SJCRH30 (cell line): ENCODE data around the gene PDCD1. TPM values are rescaled to one million over a fixed set of nuclear protein-coding genes. Genes with fewer than 3 reads are reported as not detected.
"Not testable (repeated sequence)": the region's sequence is repeated elsewhere in the genome, so short reads cannot be mapped to it uniquely, and the experiment has no call there.

ENCODE experiments used
- DNase-seq, 2 experiments: peaks; one replicate each; pipeline ENCODE4 v3.0.0-alpha.2; 2015 to 2020
- H3K27ac ChIP-seq: fragments of 250-450 bp; sonication (Bioruptor Pico); 2 replicates; pipeline ENCODE4 v1.5.1; 2020; ENCODE audit warnings: mild to moderate bottlenecking, moderate library complexity
- H3K27me3 ChIP-seq: fragments of 250-450 bp; sonication (Bioruptor Pico); 2 replicates; pipeline ENCODE4 v1.5.1; 2020; ENCODE audit warnings: mild to moderate bottlenecking, moderate library complexity
- H3K36me3 ChIP-seq: fragments of 250-450 bp; sonication (Bioruptor Pico); 2 replicates; pipeline ENCODE4 v1.5.1; 2020; ENCODE audit warnings: mild to moderate bottlenecking, moderate library complexity
- H3K4me1 ChIP-seq: fragments of 250-450 bp; sonication (Bioruptor Pico); 2 replicates; pipeline ENCODE4 v1.5.1; 2020; ENCODE audit warnings: mild to moderate bottlenecking, moderate library complexity
- H3K4me3 ChIP-seq: fragments of 250-450 bp; sonication (Bioruptor Pico); 2 replicates; pipeline ENCODE4 v1.5.1; 2020; ENCODE audit warnings: mild to moderate bottlenecking, moderate library complexity
- H3K9me3 ChIP-seq: fragments of 250-450 bp; sonication (Bioruptor Pico); replicated peaks from 2 replicates; pipeline ENCODE4 v1.5.1; 2020; ENCODE audit warnings: mild to moderate bottlenecking, moderate library complexity
- total RNA-seq: library from RNA; depleted of rRNA; stranded (reverse); fragments of >200 nt; shearing (Covaris generic); gene quantifications from 2 replicates; pipeline ENCODE4 v1.2.3, GENCODE V29; 2014; rRNA removed

PDCD1 gene
- 0.08 and 0.28 TPM in 2 replicates for total RNA-seq

DNA sequence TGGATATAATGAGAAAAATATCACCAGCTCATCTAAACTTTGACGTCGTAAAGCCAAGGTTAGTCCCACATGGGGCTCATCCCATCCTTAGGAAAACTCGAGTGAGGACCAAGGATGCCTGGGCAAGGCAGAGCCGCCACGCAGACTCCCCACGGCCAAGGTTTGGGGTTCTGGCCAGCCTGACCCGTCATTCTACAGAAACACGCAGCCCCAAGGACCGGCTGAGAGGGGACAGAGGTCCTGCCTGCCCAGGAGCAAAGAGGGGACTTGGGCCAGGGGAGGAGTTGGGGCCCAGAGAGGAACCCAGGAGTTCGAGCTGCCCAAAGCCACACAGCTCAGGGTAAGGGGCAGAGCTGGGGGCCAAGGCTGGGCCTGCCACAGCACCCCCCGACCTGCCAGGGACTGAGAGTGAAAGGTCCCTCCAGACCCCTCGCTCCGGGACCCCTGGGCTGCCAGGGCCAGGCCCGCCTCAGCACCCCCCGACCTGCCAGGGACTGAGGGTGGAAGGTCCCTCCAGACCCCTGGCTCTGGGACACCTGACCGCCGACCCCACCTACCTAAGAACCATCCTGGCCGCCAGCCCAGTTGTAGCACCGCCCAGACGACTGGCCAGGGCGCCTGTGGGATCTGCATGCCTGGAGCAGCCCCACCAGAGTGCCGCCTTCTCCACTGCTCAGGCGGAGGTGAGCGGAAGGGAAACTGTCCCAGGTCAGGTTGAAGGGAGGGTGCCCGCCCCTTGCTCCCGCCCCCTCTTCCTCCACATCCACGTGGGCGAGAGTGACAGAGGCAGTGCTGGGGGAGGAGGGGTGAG is at the start of gene PDCD1:
PDCD1 (minus strand) TSS at position 689 of the 811 bp plus-strand sequence; CDS start at position 633, 56 bp downstream.
- H3K4me3 ChIP-seq: peak within 1 kb of the TSS; percentile 34
- H3K27me3 ChIP-seq: no peaks in the 10 kb centered on the region
- DNase-seq: no peak
- peak within 1 kb of the TSS; percentile 29 for H3K27ac ChIP-seq
- peaks cover 36% of the 10 kb centered on the region for H3K4me1 ChIP-seq
- no peaks in the 10 kb centered on the region for H3K36me3 ChIP-seq
- no peaks in the 10 kb centered on the region for H3K9me3 ChIP-seq

DNA sequence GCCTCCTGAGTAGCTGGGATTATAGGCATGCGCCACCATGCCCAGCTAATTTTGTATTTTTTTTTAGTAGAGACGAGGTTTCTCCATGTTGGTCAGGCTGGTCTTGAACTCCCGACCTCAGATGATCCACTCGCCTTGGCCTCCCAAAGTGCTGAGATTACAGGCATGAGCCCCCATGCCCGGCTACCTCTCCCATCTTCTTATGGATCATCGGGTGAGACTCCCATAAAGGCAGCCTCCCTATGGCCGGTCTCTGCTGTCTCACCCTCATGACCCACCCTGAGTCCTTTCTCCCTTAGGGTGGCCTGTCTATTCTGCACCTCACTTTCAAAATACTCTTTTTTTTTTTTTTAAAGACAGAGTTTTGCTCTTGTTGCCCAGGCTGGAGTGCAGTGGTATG is 49.1 kb upstream of the PDCD1 start:
- H3K9me3 ChIP-seq, H3K4me3 ChIP-seq, H3K4me1 ChIP-seq, DNase-seq, H3K27ac ChIP-seq, H3K27me3 ChIP-seq, H3K36me3 ChIP-seq: not testable (repeated sequence)

DNA sequence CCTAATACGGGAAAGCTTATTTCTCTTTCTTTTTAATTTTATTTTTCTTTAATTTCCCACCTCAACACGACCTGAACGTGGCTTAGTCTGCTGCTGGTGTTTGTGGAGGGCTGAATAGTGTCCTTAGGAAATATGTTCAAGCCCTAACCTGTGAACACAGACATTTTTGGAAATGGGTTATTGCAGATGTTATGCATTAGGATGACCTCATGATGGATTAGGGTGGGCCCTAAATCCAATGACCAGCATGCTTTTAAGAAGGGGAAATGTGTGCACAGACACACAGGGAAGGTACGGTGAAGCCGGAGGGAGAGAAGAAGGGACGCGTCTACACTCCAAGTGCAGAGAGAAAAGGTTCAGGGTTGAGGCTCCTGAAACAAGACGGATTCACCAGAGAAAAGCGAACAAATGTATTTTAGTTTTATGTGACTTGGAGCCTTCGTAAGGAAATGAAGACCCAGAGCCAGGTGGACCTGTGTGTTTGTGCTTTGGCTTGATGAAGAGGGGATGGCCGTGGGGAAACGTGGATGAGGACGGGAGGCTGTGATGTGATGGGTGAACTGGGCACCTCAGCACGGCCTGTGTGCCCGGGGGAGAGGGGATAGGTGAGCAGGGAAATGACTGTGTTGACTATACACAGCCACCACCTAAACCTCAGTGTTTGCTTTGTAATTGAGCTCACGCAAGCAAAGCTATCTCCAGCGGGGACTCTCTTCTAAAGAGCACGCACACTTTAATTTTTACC is 48.3 kb upstream of the PDCD1 start:
- Histone ChIP-seq H3K4me3 (no peak overlapping the region), H3K27ac (no peak overlapping the region), H3K4me1 (no peaks in the 10 kb centered on the region)

DNA sequence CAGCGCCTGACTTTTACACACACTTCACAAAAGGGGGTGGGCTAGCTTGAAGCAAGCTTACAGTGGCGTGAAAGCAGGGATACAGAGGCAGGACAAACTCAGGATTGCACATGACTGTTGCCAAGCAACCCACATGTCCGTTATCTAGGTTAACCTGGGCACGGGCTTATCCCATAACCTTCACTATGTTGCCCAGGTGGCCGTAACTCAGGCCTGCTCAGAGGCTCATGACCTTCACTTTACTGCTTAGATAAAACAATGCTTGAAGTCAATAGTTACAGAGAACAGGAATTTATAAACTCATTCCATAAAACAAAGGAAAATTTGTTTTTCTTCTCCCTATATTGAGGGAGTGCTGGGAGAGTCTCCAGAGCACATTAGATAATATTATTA is 47.7 kb upstream of the PDCD1 start:
- not testable (repeated sequence) for H3K4me1 ChIP-seq, H3K4me3 ChIP-seq, H3K9me3 ChIP-seq, H3K36me3 ChIP-seq, H3K27ac ChIP-seq, H3K27me3 ChIP-seq, DNase-seq

More for the DNA sequence above, 48.3 kb upstream of the PDCD1 start:
- no peaks in the 10 kb centered on the region for H3K9me3 ChIP-seq
- no peaks in the 10 kb centered on the region for H3K27me3 ChIP-seq
- no peak for DNase-seq
- no peaks in the 10 kb centered on the region for H3K36me3 ChIP-seq

DNA sequence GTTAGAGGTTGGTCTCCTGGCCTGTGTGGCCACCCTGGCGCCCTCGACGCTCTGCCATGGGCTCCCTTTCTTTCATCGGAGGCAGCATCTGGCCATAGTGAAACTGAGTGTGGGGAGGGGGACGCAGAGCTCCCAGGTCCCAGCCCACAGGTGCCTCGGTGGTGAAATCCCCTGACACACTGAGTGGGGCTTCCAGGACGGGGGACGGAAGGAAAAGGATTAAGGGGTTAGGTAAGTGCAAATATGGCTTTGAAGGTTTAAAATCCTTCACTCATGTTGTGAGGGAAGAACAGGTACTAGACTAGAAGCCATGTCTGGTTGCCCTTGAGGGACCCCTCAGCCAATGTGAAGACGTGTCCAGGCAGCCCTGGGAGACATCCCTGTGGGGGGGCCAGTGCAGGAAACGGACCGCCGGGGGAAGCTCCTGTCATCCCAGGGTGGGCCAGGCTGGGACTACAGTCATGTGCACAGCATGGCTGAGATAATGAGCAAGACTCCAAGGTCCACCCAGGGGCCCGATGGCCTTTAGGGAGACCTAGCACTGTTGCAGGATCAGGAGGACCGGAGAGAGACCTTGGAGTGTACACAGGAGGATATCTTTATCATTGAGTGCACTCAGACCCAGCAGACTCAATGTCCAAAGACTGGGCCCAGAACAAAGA is 47.2 kb upstream of the PDCD1 start:
- no peak overlapping the region for H3K27ac ChIP-seq
- no peaks in the 10 kb centered on the region for H3K36me3 ChIP-seq
- no peak overlapping the region for H3K4me3 ChIP-seq
- DNase-seq: no peak
- no peaks in the 10 kb centered on the region for H3K9me3 ChIP-seq
- H3K27me3 ChIP-seq: no peaks in the 10 kb centered on the region
- H3K4me1 ChIP-seq: no peaks in the 10 kb centered on the region

DNA sequence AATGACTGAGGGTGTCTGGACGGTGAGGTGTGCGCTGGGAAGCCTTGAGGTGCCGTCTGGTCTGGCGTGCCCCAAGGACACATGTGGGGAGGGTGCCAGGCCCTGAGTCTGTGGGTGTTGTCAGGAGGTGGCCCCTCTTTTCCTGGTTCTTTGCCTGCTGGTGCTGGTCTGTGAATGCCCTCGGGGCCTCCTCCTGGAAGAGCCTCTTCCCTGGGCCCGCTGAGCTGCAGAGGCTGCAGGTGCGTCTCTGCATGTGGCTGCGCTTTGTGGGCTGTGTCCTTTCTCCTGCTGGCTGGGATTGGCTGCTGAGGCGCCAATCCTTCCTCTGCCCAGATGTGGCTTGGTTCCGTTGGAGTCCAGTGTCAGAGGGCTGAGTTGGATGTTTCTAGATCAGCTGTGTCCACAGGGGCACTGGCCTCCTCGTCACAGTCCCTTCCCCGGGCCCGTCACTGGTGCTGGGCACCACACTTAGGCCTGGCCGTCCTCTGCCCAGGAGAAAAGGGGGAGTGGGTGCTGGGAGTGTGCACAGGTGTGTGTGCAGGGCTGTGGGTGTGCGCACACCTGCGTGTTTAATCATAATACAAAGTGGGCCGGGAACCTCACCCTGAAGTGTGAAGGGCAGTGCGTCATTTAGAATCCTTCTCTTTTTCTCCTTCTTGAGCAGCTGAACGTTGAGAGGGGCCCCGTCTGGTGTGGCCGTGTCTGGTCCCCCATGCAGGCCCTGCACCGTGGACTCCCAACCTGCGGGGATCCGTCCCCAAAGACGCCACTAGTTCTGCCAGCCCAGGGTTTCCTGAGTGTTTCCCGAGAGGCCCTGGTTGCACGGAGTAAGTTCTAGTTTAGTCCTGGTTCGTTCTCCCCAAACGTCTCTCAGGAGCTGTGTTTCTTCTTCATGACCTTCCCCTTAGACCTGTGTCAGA is 46.4 kb upstream of the PDCD1 start:
- DNase-seq: no peak

DNA sequence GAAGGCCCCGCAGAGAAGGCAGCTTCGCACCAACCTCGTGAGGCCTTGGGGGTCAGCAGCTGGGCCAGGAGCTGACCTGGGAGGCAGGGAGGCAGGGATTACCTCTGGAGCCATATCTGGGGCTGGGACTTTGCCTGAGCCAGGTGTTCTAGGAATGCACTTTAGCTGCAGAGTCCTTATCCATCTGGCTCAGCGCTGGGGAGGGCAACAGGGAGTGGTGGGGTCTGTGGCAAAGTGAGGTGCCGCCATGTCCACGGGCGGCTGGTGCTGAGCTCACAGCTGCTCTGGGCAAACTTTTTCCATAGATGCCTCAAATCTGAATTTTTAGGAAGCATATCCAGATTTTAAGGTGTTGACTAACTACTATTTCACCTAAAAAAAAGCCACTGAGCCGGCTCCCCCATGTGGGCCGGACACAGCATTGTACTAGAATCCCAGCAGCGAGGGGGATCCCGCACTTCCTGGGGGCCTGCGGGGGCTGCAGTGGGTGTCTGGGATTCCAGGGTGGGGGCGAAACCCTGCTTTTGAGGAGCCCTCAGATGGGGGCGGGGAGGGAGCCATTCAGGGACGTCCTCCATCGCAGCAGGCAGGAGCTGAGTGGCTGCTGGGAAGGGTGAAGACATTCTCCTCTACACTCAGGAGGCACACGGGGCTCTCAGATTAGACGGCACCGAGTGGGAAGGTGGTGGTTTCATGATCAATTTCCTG is 45.5 kb upstream of the PDCD1 start:
- no peak for DNase-seq
- H3K36me3 ChIP-seq: no peaks in the 10 kb centered on the region
- H3K4me1 ChIP-seq: peaks cover 11% of the 10 kb centered on the region
- no peak overlapping the region for H3K4me3 ChIP-seq
- no peaks in the 10 kb centered on the region for H3K27me3 ChIP-seq
- no peak overlapping the region for H3K27ac ChIP-seq
- no peaks in the 10 kb centered on the region for H3K9me3 ChIP-seq

More for the DNA sequence above, 46.4 kb upstream of the PDCD1 start:
- Histone ChIP-seq H3K9me3 (no peaks in the 10 kb centered on the region), H3K27ac (no peak overlapping the region), H3K4me3 (no peak overlapping the region), H3K27me3 (no peaks in the 10 kb centered on the region), H3K36me3 (no peaks in the 10 kb centered on the region), H3K4me1 (peaks cover 8% of the 10 kb centered on the region)

DNA sequence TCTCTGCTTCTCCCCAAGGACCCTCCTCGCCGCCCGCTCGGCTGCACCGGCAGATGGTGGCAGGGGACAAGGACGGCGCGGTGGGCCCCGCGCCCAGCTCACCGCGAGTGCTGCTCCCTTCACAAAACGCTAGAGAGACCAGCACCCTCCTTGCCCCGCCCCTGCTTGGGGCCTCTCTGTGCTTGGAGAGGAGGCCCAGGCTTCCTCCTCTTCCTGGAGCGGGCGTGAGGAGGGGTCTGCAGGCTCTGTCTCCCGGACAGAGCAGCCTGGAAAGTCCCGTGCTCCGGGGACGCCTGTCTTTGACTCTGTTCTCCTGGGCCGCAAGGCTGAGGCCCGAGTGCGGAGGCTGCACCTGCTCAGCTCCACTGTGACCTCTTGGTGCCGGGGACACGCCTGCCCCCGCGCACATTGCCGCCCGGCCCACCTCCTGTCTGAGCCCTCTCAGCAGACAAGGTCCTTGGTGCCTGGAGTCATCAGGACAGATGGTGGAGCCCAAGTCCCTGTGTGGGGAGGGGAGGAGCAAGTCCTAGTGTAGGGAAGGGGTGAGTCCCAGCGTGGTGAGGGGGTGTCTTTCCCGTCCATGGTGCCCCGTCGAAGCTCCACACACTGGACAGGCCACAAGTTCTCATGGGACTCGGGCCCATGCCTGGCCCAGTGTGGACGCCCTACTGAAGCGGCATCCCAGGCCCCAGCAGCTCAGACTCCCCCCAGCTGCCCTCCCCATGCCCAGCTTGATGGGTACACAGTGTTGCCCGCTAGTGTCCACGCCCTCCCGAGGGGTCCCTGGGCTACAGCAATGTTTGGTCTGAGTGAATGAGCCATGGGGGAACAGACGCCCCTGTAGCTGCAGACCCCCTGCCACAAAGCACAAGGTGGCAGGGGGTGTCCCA is 44.7 kb upstream of the PDCD1 start:
- H3K36me3 ChIP-seq: no peaks in the 10 kb centered on the region
- DNase-seq: no peak
- H3K4me1 ChIP-seq: peaks cover 14% of the 10 kb centered on the region

DNA sequence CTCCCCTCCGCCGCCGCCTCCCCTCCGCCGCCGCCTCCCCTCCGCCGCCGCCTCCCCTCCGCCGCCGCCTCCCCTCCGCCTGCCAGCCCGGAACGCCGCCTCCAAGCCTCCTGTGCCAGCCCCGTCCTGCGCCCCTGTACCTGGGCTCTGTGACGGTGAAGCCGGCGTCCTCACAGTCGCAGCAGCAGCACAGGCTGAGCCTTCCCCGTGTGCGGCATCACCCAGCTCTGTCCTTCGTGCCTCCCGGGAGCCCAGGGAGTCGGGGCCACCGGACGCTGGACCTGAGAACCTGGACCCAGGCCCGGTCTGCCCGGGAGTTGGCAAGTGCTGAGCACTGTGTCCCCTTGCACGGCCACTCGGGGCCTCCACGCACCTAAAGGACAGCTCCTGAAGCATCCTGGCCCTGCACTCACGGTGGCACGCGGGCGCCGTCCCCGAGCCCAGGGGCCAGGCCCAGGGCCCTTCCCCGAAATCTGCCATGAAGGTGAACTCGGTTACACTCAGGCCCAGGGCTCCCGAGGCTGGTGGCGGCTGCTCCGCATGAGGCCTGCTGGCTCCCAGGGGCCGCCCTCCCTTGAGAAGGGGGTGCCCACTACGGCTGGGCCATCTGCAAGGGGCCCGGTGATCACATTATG is 43.8 kb upstream of the PDCD1 start:
- H3K27ac ChIP-seq: no peak overlapping the region
- DNase-seq: no peak
- H3K27me3 ChIP-seq: no peaks in the 10 kb centered on the region
- H3K9me3 ChIP-seq: no peaks in the 10 kb centered on the region
- H3K4me3 ChIP-seq: no peak overlapping the region
- peaks cover 14% of the 10 kb centered on the region for H3K4me1 ChIP-seq
- H3K36me3 ChIP-seq: no peaks in the 10 kb centered on the region

More for the DNA sequence above, 44.7 kb upstream of the PDCD1 start:
- no peak overlapping the region for H3K27ac ChIP-seq
- H3K9me3 ChIP-seq: no peaks in the 10 kb centered on the region
- H3K27me3 ChIP-seq: no peaks in the 10 kb centered on the region
- H3K4me3 ChIP-seq: no peak overlapping the region

DNA sequence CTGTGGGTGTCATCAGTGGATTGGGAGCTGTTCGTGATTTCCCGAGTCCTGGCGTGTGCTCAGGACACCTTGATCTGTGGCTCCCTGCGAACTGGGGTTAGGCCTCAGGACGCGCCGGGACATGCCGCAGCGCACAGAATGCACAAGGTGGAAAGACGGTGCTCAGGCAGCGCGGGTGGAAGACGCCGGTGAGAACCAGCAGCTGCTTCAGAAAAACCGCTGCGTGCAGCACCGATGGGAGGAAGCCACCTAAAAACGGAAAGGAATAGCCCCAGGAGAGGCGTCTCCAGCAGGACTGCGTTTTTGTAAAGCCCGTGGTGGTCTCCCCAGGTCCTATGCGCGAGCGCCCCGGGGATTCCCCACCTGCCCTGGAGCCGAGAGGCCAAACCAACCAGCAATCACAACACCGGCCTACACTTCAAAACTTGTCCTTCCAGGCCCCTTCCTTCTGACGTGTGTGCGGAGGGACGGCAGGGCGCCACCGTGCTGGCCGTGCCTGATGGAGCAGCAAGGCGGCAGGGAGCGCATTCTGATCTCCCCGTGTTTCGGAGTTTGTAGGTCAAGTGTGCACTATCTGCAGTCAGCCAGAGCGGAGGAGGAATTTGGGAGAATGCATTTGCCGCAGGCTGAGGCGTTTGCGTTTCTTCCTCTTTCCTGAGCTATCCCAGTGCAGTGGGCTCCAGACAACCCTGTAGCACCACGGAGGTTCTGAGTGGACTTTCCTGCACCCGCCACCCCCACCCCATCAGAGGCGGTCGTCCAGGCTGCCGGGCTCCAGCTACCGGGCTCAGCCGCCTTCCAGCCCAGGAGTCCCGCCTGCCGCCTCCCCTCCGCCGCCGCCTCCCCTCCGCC is 43.0 kb upstream of the PDCD1 start:
- Histone ChIP-seq H3K36me3 (no peaks in the 10 kb centered on the region), H3K4me1 (peaks cover 14% of the 10 kb centered on the region), H3K27ac (no peak overlapping the region), H3K9me3 (no peaks in the 10 kb centered on the region), H3K4me3 (no peak overlapping the region), H3K27me3 (no peaks in the 10 kb centered on the region)
- no peak for DNase-seq

DNA sequence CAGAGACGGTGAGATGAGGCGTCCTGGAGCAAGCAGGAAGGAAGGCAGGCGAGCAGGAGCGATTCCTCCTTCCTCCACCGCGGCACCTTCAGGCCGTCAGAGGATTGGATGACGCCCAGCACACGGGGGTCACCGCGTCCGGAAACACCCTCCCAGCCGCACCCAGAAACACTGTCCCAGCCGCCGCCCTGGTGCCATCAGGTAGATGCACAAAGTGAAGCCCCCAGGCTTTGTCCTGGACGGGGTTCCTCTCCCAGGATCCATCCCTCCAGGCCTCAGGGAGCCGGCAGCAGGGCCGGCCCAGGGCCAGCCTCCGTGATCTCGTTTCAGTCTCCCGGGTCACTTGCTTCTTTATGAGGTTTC is 42.3 kb upstream of the PDCD1 start:
- Histone ChIP-seq H3K9me3 (no peaks in the 10 kb centered on the region), H3K4me3 (no peak overlapping the region), H3K27me3 (no peaks in the 10 kb centered on the region), H3K4me1 (peaks cover 14% of the 10 kb centered on the region), H3K27ac (no peak overlapping the region), H3K36me3 (no peaks in the 10 kb centered on the region)
- no peak for DNase-seq
